GM18520 (cell line): ENCODE data around the gene MAOA.
"Not testable (repeated sequence)": the region's sequence is repeated elsewhere in the genome, so short reads cannot be mapped to it uniquely, and the experiment has no call there.

Experiments used
- ATAC-seq: cut with Tn5 transposase; IDR thresholded peaks from one replicate; pipeline ENCODE4 v1.9.1; 2021; ENCODE audit not compliant: unreplicated experiment

Gene MAOA

GRCh38 chrX:43661521-43662240 is 5.6 kb downstream of the MAOA start:
- no peak for ATAC-seq

- ATAC-seq: no peak
Measured at GRCh38 chrX:43663173-43663572, 7.1 kb downstream of the MAOA start.

DNA sequence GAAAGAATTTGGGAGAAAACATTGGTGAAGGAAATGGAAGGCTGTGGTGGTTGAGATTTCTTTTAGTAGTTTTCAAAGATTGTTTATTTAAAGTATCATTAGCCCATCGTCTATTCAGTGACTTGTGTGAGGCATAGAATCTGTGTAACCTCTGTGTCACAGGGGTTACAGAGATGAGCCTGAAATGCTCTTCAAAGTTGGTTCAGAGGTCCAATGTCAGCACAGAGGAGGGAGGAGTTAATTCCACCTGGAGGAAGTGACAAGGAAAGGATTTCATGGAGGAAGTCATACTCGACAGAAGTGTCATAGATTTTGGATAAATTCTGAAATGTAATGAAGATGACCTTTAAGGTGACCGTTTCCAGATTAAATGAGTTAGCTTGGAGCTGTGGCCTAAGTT is 8.2 kb downstream of the MAOA start:
- no peak for ATAC-seq

GRCh38 chrX:43664708-43665107 is 8.6 kb downstream of the MAOA start:
- no peak for ATAC-seq

GRCh38 chrX:43666311-43666912 is 10.3 kb downstream of the MAOA start:
- no peak for ATAC-seq

GRCh38 chrX:43675965-43676628 is 20.0 kb downstream of the MAOA start:
- ATAC-seq: not testable (repeated sequence)

GRCh38 chrX:43676971-43677572 is 21.0 kb downstream of the MAOA start:
- ATAC-seq: no peak

DNA sequence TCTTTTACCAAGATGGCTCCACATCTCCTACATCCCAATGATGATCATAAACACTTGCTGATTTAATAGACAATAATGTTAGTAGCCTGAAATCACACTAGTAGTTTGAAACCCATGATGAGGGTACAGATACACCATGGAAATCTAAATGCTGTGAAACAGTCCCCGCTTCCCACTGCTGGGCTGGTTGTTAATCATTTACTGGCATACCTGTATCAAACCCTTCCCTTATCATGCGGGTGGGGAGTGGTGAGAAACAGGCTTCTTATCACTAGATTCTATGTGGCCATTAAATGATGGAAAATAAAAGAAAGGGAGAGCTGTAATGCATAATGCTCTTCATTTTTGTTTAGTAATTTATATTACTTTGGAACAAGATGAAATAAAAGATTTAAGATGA is 21.9 kb downstream of the MAOA start:
- no peak for ATAC-seq

DNA sequence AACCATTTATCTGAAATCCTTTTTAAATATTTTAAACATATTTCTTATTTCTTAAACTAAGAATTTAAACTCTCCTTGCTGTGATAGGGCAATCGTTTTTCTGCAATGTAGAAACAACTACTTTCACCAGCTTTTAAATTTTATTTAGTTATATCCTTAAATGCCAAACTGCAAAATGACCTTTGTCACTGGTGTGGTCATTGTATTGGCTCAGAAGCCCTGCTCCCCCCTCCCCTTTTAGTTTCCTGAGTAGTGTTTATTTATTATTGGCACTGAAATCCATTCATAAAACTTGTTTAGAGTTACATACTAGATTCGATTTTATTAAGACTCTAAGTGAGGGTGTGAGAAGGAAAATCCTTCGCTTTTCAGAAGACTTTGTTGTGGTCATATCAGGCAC is 23.0 kb downstream of the MAOA start:
- ATAC-seq: no peak

- no peak for ATAC-seq
Measured at GRCh38 chrX:43679778-43680177, 23.7 kb downstream of the MAOA start.

DNA sequence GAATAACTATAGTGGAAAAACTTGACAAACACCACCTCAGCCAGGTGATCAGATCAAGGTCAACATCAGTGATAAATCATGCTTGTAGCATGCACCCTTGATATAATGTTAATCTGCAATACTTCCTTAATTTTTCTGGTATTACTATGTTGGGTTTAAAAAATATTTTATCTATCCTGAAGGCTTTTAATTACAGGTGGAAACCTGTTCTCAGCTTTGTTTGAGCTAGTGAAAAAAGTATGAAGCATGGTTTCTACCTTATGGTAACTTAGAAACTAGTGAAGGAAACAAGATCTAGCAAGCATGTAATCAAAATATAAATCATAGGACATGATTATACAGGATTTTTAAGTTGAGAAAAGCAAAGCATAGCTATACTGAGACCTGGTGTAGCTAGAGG is 26.6 kb downstream of the MAOA start:
- no peak for ATAC-seq

GRCh38 chrX:43685221-43685620 is 29.1 kb downstream of the MAOA start:
- no peak for ATAC-seq

GRCh38 chrX:43688586-43688985 is 32.5 kb downstream of the MAOA start:
- ATAC-seq: no peak

- ATAC-seq: no peak
Measured at GRCh38 chrX:43693602-43694406, 37.7 kb downstream of the MAOA start.

DNA sequence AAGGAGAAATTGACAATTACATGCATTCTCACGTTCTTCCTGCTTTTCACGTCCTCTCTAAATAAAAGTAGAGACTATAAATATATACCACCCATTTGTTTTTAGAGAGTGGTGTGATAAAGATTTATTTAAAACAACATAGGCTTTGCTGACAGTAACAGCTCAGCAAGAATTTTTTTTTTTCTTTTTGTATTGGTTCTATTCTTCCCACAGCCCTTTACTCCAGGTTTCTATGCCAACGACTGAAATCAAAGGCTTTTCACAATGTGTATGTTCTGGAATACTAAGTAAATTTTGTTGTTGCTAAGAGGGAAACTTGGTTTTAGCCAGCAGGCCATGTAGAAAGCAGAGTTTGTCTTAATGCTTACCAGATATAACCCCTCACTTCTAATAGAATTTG is 43.4 kb downstream of the MAOA start:
- ATAC-seq: no peak

DNA sequence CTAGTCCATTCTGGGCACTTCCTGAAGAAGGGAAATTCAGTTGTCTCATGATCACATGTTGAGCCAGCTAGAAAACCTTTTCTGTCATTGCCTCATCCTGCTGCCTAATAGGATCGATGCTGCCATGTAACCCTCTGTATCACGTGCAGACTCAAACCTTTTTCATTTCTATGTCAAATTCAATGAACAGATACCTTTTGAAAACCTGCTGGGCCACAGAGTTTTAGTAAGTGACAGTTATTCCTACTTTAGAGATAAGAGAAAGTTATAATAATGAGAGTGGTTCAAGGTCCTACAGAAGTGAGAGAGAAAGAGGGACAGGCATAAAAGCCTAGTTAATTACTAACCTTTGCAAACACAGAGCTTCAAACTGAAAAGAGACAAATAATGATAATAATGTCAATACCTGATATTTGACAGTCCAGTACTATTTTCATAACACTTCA is 46.0 kb downstream of the MAOA start:
- ATAC-seq: no peak

- no peak for ATAC-seq
Measured at GRCh38 chrX:43702660-43703059, 46.6 kb downstream of the MAOA start.

DNA sequence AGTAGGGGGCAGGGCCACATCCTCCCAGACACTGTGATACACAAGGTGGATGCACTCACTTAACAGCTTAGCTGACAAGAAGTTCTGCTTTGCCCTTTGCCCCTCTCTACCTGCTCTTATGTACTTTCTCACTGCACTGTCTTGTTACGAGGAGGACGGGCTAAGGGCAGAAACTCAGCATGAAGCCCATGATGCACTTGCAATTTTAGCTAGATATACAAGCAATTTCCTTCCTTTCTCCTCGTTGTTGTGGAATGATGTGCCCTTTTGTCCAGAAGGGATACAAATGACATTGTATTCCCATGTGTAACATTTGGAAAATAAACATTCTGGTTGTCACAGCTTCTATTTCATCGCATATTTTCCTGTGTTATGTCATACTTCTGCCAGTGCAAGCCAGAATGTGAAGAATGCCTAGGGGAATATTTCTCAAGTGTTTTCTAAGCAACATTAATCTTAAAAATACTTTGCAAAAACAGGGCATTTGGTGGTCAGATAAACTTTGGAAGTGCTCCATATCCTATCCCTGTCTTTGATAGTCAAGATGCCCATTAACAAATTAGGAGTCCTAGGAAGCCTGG is 47.2 kb downstream of the MAOA start:
- ATAC-seq: no peak

- ATAC-seq: no peak
Measured at GRCh38 chrX:43706786-43707370, 50.8 kb downstream of the MAOA start.

GRCh38 chrX:43707812-43708548 is 51.9 kb downstream of the MAOA start:
- no peak for ATAC-seq
